GM04503 (cell line): ENCODE results near the gene XAGE1A.
"Not testable (repeated sequence)": the region's sequence is repeated elsewhere in the genome, so short reads cannot be mapped to it uniquely, and the experiment has no call there.

Experiments used
- DNase-seq: peaks from one replicate; pipeline ENCODE4 v3.0.0-alpha.2; 2012; ENCODE audit warnings: low read depth

Gene XAGE1A, protein sequence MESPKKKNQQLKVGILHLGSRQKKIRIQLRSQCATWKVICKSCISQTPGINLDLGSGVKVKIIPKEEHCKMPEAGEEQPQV

DNA sequence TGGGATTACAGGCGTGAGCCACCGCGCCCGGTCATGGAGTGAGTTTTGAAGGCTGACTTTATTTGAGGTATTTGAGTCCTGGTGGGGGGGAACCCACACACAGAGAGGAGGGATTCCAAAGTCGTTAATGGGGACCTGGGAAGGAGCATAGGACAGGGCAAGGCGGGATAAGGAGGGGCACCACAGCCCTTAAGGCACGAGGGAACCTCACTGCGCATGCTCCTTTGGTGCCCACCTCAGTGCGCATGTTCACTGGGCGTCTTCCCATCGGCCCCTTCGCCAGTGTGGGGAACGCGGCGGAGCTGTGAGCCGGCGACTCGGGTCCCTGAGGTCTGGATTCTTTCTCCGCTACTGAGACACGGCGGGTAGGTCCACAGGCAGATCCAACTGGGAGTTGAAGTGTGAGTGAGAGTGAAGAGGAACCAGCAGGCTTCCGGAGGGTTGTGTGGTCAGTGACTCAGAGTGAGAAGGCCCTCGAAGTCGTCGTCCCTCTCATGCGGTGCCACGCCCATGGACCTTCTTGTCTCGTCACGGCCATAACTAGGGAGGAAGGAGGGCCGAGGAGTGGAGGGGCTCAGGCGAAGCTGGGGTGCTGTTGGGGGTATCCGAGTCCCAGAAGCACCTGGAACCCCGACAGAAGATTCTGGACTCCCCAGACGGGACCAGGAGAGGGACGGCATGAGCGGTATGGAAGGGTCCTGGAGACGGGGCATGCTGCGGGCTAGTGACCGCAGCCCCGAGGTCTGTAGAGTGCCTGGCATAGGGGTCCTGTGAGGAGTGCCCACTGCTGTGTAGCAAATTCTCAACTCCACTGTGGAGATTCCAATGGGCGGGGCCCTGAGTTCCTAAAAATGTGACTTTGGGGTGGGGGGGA, at the start of gene XAGE1A:
TSS of gene XAGE1A (plus strand) at position 264 of the 874 bp plus-strand sequence. CDS start 1,554 bp downstream, outside the sequence.
- DNase-seq: not testable (repeated sequence)

DNA sequence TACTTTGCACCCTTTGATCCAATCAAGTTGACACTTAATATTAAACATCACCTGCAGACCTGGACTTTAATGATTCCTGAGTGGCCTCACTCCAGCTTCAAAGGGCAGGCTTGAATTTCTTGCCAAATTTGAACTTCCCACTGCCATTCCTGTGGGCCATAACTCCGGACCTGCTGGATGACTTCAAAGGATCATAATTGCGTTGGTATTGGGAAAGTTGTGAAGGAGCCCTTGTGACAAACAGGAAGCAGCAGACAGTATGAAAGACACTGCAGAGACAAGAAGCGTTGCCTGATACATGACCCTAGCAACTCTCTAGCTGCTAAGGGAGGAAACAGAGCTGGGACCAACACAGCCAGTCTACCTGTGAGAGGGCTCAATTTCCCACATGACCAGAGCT, 43.6 kb upstream of the XAGE1A start:
- not testable (repeated sequence) for DNase-seq

DNA sequence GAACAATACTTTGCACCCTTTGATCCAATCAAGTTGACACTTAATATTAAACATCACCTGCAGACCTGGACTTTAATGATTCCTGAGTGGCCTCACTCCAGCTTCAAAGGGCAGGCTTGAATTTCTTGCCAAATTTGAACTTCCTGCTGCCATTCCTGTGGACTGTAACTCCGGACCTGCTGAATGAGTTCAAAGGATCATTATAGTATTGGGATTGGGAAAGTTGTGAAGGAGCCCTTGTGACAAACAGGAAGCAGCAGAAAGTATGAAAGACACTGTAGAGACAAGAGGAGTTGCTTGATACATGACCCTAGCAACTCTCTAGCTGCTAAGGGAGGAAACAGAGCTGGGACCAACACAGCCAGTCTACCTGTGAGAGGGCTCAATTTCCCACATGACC, 24.3 kb upstream of the XAGE1A start:
- not testable (repeated sequence) for DNase-seq

DNA sequence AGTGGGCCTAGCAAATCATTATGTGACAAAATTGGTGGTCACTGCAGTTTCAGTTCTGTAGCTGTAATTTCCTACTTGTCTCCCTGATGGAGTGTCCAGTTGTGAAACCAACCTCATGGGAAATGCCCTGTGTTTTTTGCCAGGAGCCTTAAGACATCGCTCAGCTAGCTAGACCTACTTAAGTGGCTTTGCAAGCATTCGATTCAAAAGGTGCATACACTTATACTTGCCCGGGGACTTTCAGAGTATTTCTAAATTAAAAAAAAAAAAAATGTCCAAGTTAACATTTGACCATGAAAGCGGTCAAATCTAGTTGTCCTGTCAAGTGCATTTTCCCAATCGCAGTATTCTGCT, 788 bp downstream of the XAGE1A start:
- not testable (repeated sequence) for DNase-seq

DNA sequence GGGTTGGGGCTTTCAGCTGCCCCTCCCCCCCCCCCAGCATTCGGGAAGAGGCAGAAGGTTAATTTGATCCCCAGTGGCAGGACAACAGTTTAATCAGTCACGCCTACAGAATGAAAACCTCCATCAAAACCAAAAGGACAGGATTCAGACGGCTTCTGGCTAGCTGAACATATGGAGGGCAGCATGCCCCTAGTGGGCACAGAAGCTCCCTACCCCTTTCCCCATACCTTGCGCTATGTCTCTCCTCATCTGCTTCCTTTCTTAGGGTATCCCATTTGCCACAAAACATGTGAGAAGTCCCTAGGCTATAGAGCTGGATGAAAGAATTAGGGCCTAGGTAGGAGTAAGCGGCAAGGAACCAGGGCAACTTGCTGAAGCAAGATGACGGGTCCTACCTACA, 5.8 kb downstream of the XAGE1A start:
- DNase-seq: not testable (repeated sequence)

DNA sequence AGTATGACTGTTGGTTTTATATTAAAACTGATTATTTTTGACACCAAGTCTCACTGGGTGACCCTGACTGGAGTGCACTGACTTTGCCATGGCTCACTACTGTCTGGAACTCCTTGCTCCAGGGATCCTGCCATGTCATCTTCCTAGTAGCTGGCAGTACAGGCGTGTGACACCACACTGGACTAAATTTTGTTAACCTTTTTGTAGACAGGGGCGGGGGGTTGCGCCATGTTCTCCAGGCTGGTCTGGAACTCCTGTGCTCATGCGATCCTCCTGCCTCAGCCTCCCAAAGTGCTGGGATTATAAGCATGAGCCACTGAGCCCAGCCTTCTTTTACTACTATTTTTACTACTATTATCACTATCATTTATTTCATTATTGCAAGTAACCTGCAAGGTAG, 8.9 kb downstream of the XAGE1A start:
- DNase-seq: no peak

DNA sequence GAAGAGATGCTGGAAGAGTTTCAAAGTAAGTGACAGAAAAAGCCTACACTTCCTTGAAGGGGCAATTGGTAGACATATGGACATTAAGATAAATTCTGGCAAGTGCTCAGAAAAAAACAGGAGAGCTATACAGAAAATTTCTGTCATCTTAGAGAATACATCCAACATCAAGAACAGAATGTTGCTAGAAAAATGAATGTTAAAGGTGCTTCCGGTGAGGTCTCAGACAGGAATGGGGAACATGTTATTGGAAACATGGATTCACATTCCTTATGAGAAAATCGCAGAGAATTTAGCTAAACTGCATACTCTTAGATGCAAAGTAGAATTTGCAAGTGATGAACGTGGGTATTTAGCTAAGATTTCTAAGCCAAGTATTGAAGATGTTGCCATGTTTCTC, 11.7 kb downstream of the XAGE1A start:
- no peak for DNase-seq

DNA sequence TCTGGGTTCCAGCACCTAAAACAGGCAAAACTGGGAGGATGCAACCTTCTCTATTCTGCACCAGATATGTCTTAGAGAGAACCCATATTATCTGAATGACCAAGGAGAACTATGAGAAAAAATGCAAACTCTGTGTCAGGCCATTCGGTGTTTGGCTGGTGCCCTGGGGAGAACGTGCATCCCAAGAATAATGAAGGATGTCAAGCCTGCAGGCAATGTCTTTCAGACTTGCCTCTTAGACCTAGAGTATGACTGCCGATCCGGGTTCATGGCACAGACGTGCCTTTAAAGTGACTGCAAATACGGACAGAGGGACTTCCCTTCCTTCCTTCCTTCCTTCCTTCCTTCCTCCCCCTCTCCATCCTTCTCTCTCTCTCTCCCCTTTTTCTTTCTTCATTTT, 14.3 kb downstream of the XAGE1A start:
- no peak for DNase-seq

DNA sequence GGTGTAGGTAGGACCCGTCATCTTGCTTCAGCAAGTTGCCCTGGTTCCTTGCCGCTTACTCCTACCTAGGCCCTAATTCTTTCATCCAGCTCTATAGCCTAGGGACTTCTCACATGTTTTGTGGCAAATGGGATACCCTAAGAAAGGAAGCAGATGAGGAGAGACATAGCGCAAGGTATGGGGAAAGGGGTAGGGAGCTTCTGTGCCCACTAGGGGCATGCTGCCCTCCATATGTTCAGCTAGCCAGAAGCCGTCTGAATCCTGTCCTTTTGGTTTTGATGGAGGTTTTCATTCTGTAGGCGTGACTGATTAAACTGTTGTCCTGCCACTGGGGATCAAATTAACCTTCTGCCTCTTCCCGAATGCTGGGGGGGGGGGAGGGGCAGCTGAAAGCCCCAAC, 15.5 kb downstream of the XAGE1A start:
- DNase-seq: not testable (repeated sequence)

DNA sequence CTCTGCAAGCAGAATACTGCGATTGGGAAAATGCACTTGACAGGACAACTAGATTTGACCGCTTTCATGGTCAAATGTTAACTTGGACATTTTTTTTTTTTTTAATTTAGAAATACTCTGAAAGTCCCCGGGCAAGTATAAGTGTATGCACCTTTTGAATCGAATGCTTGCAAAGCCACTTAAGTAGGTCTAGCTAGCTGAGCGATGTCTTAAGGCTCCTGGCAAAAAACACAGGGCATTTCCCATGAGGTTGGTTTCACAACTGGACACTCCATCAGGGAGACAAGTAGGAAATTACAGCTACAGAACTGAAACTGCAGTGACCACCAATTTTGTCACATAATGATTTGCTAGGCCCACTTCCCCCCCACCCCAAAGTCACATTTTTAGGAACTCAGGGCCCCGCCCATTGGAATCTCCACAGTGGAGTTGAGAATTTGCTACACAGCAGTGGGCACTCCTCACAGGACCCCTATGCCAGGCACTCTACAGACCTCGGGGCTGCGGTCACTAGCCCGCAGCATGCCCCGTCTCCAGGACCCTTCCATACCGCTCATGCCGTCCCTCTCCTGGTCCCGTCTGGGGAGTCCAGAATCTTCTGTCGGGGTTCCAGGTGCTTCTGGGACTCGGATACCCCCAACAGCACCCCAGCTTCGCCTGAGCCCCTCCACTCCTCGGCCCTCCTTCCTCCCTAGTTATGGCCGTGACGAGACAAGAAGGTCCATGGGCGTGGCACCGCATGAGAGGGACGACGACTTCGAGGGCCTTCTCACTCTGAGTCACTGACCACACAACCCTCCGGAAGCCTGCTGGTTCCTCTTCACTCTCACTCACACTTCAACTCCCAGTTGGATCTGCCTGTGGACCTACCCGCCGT, 20.7 kb downstream of the XAGE1A start:
- DNase-seq: not testable (repeated sequence)

DNA sequence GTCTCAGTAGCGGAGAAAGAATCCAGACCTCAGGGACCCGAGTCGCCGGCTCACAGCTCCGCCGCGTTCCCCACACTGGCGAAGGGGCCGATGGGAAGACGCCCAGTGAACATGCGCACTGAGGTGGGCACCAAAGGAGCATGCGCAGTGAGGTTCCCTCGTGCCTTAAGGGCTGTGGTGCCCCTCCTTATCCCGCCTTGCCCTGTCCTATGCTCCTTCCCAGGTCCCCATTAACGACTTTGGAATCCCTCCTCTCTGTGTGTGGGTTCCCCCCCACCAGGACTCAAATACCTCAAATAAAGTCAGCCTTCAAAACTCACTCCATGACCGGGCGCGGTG, 21.3 kb downstream of the XAGE1A start, which contains the start of gene XAGE1B:
TSS of gene XAGE1B (minus strand) at position 77 of the 339 bp plus-strand sequence. CDS start 1,536 bp downstream, outside the sequence.
- DNase-seq: not testable (repeated sequence)

DNA sequence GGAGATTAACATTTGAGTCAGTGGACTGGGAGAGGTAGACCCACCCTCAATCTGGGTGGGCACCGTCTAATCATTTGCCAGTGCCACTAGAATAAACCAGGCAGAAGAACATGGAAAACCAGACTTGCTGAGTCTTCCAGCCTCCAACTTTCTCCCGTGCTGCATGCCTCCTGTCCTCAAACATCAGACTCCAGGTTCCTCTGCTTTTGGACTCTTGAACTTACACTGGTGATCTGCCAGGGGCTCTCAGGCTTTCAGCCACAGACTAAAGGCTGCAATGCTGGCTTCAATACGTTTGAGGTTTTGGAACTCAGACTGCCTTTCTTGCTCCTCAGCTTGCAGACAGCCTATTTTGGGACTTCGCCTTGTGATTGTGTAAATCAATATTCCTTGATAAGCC, 45.4 kb downstream of the XAGE1A start:
- not testable (repeated sequence) for DNase-seq

DNA sequence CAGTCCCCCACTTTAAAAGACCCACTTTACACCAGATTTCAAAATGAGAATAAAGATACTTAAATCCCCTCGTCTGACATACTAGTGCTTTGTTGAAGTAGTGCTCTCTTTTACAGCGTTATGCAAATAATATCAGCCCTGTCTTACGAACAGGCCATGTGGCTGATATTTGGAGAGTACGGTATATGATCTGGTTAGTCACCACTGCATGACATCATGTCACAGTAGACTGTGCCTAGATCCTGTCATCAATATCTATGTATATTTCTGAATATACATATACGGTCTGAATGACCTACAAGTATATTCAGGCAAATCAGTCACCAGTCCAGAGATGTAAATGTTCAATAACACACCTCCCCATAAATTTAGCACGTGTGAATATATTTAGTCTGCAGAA, 46.7 kb downstream of the XAGE1A start:
- no peak for DNase-seq

DNA sequence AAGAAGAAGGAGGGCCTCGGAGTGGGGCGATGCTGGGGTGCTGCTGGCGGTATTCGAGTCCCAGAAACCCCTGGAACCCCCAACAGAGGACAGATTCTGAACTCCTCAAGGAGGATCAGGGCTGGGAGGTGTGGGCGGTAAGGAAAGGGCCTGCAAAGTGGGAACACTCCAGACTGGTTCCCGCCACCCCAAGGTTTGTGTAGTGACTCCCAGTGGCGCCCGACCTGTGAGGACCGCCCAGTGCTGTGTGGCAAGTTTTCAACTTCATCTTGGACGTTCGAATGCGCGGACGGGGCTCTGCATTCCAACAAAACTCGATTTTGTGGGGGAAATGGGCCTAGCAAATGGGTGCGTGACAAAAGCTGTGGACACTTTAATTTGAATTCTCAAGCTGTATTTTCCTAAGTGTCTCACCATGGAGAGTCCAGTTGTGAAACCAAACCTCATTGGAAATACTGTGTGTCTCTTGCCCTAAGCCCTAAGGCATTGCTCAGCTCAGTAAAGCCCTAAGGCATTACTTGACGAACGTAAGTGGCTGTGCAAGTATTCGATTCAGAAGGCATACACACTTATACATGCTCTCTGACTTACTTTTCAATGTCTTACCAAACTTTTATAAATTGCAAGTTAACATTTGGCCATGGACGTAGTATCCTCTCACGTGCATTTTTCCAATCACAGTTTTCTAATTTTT, 48.7 kb downstream of the XAGE1A start:
- DNase-seq: no peak

DNA sequence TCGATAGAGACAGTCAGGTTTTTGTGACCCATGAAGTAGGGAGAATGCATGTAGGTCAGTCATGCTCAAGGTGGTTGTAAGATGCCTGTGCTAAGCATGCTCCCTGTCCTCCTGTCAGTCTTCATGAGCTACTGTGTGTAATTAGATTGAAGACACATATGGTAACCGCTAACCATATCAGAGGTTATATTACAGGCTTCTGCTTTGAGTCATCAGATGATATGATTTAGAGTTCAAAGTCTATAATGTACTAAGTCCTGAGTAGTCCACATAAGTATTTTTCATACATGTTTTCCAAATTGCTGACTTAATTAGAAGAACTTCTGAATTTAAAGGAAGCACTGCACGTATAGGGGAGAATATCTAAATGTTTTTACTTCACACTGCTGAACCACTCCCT, 53.2 kb downstream of the XAGE1A start:
- not testable (repeated sequence) for DNase-seq
